H1 (cell line): ENCODE measurements around the gene IPO11. TPM values are rescaled to one million over a fixed set of nuclear protein-coding genes. Genes with fewer than 3 reads are reported as not detected.

Experiments used
- CTCF ChIA-PET: fragments of 300-600 bp; sonication (Branson Sonifier 250); formaldehyde crosslinking; loops from one replicate; lab custom pipeline; 2021; ENCODE audit not compliant: partially characterized antibody; lab: Charles Lee
- POLR2A ChIA-PET: fragments of 300-600 bp; sonication (Branson Sonifier 250); formaldehyde crosslinking; loops from one replicate; lab custom pipeline; 2021; ENCODE audit warnings: inconsistent platforms; ENCODE audit not compliant: partially characterized antibody; lab: Charles Lee
- DNase-seq, 2 experiments: peaks; one replicate each; pipeline versions ENCODE4 v3.0.0 to v3.0.0-alpha.2; 2010 to 2022; ENCODE audit warnings: low spot score in 2 of 2, low read depth in 1 of 2, mixed read lengths in 1 of 2
- FAIRE-seq: peaks from 2 replicates; lab custom pipeline; 2011; peaks lifted over from hg19 to GRCh38; lab: Jason Lieb, UNC
- H2AFZ ChIP-seq: 2 replicates; pipeline ENCODE4 v1.8.1; 2012; ENCODE audit warnings: low read length, inconsistent platforms
- H2AK5ac ChIP-seq: 2 replicates; pipeline ENCODE4 v1.6.1; 2013; ENCODE audit warnings: low read depth, low read length
- H2BK120ac ChIP-seq: replicated peaks from 2 replicates; pipeline ENCODE3; 2013; ENCODE audit warnings: low read depth, low read length, inconsistent platforms
- H2BK12ac ChIP-seq: 2 replicates; pipeline ENCODE4 v1.6.1; 2013; ENCODE audit warnings: low read depth, low read length
- H2BK15ac ChIP-seq: 2 replicates; pipeline ENCODE4 v1.6.1; 2013; ENCODE audit warnings: low read length
- H2BK20ac ChIP-seq: 2 replicates; pipeline ENCODE4 v1.6.1; 2013; ENCODE audit warnings: low read length
- H2BK5ac ChIP-seq: 2 replicates; pipeline ENCODE4 v1.6.1; 2013; ENCODE audit warnings: low read depth, low read length
- H3K14ac ChIP-seq: 2 replicates; pipeline ENCODE4 v1.6.1; 2013; ENCODE audit warnings: inconsistent platforms; ENCODE audit not compliant: insufficient read length
- H3K18ac ChIP-seq: 2 replicates; pipeline ENCODE4 v1.6.1; 2013; ENCODE audit warnings: low read length; ENCODE audit errors: extremely low read depth
- H3K23ac ChIP-seq: 2 replicates; pipeline ENCODE4 v1.6.1; 2013; ENCODE audit warnings: inconsistent platforms; ENCODE audit not compliant: insufficient read length
- H3K23me2 ChIP-seq: 2 replicates; pipeline ENCODE4 v1.6.1; 2013; ENCODE audit warnings: low read depth, low read length
- H3K27ac ChIP-seq: 2 replicates; pipeline ENCODE4 v1.6.1; 2011; ENCODE audit warnings: low read depth, low read length, inconsistent platforms
- H3K27me3 ChIP-seq, 4 experiments: replicated peaks in 1 of 4; 1 replicate in 1 of 4; 2 replicates in 3 of 4; pipeline versions ENCODE4 v1.6.1 to v1.8.1; 2011 to 2013; ENCODE audit warnings: low read length in 3 of 4, mild to moderate bottlenecking in 3 of 4, inconsistent platforms in 2 of 4, mixed read lengths in 2 of 4, moderate library complexity in 1 of 4; ENCODE audit not compliant: control insufficient read depth in 3 of 4, insufficient read depth in 3 of 4; ENCODE audit errors: extremely low read depth in 1 of 4
- H3K36me3 ChIP-seq, 4 experiments: 2 replicates each; pipeline versions ENCODE4 v1.6.1 to v1.8.1; 2011 to 2013; ENCODE audit warnings: mild to moderate bottlenecking in 4 of 4, low read length in 3 of 4, moderate library complexity in 2 of 4, control low read depth in 1 of 4, inconsistent platforms in 1 of 4; ENCODE audit not compliant: insufficient read depth in 4 of 4, control insufficient read depth in 2 of 4
- H3K4ac ChIP-seq: replicated peaks from 2 replicates; pipeline ENCODE3; 2013; ENCODE audit warnings: low read length, low read depth, mixed read lengths, inconsistent platforms; ENCODE audit not compliant: insufficient read length
- H3K4me1 ChIP-seq, 4 experiments: replicated peaks in 1 of 4; 1 replicate in 1 of 4; 2 replicates in 3 of 4; pipeline versions ENCODE4 v1.6.1 to v1.8.1; 2011 to 2013; ENCODE audit warnings: low read length in 3 of 4, inconsistent platforms in 2 of 4, mixed read lengths in 1 of 4; ENCODE audit not compliant: insufficient read depth in 4 of 4, control insufficient read depth in 3 of 4
- H3K4me2 ChIP-seq, 2 experiments: 2 replicates each; pipeline versions ENCODE4 v1.6.1 to v1.8.1; 2011 to 2013; ENCODE audit warnings: low read depth in 2 of 2, low read length in 2 of 2, control low read depth in 1 of 2, inconsistent platforms in 1 of 2, mild to moderate bottlenecking in 1 of 2; ENCODE audit not compliant: insufficient read depth in 1 of 2
- H3K4me3 ChIP-seq, 4 experiments: fragments of 200-600, 300-600 bp in 1 of 4; sonication (generic), shearing (Covaris generic), sonication (Bioruptor Twin) in 1 of 4; 2 replicates each; pipeline versions ENCODE4 v1.5.1 to v1.8.1; 2011 to 2016; ENCODE audit warnings: low read length in 4 of 4, low read depth in 3 of 4, control low read depth in 2 of 4, inconsistent platforms in 2 of 4, mild to moderate bottlenecking in 2 of 4, mixed read lengths in 1 of 4, moderate library complexity in 1 of 4; ENCODE audit not compliant: insufficient read depth in 2 of 4; ENCODE audit errors: extremely low read depth in 1 of 4
- H3K56ac ChIP-seq: replicated peaks from 2 replicates; pipeline ENCODE3; 2013; ENCODE audit warnings: low read depth, mild to moderate bottlenecking, mixed read lengths, low read length, inconsistent platforms; ENCODE audit not compliant: insufficient read length
- H3K79me1 ChIP-seq: 2 replicates; pipeline ENCODE4 v1.6.1; 2013; ENCODE audit warnings: low read depth, low read length, control low read depth
- H3K79me2 ChIP-seq, 2 experiments: 2 replicates each; pipeline versions ENCODE4 v1.6.1 to v1.8.1; 2012 to 2013; ENCODE audit warnings: low read length in 2 of 2, mild to moderate bottlenecking in 2 of 2, inconsistent platforms in 1 of 2; ENCODE audit not compliant: insufficient read depth in 2 of 2, control insufficient read depth in 1 of 2
- H3K9ac ChIP-seq, 4 experiments: replicated peaks in 1 of 4; 1 replicate in 1 of 4; 2 replicates in 3 of 4; pipeline versions ENCODE4 v1.6.1 to v1.8.1; 2011 to 2013; ENCODE audit warnings: low read depth in 3 of 4, low read length in 3 of 4, control low read depth in 2 of 4, mild to moderate bottlenecking in 2 of 4, moderate library complexity in 2 of 4, inconsistent platforms in 1 of 4; ENCODE audit errors: extremely low read depth in 1 of 4
- H3K9me3 ChIP-seq, 2 experiments: 2 replicates each; pipeline versions ENCODE4 v1.6.1 to v1.8.1; 2012 to 2013; ENCODE audit warnings: mild to moderate bottlenecking in 2 of 2, moderate library complexity in 2 of 2, control low read depth in 1 of 2, inconsistent platforms in 1 of 2, low read depth in 1 of 2, low read length in 1 of 2, mixed read lengths in 1 of 2; ENCODE audit not compliant: insufficient read depth in 2 of 2
- H4K20me1 ChIP-seq, 2 experiments: replicated peaks in 1 of 2; 2 replicates each; pipeline versions ENCODE3 to v1.8.1; 2011 to 2013; ENCODE audit warnings: inconsistent platforms in 2 of 2, low read length in 2 of 2, mild to moderate bottlenecking in 1 of 2; ENCODE audit not compliant: insufficient read depth in 2 of 2, control insufficient read depth in 1 of 2
- H4K5ac ChIP-seq: 2 replicates; pipeline ENCODE4 v1.6.1; 2013; ENCODE audit warnings: low read length, low read depth, mixed read lengths, inconsistent platforms; ENCODE audit not compliant: insufficient read length
- H4K8ac ChIP-seq: 2 replicates; pipeline ENCODE4 v1.8.0; 2013; ENCODE audit warnings: mild to moderate bottlenecking, moderate library complexity, low read length, inconsistent platforms; ENCODE audit not compliant: insufficient read depth; ENCODE audit errors: extremely low read depth
- H4K91ac ChIP-seq: replicated peaks from 2 replicates; pipeline ENCODE3; 2013; ENCODE audit warnings: low read length, mixed read lengths, inconsistent platforms; ENCODE audit not compliant: insufficient read length
- CTBP2 ChIP-seq: IDR thresholded peaks from 2 replicates; pipeline ENCODE4 v1.7.0; 2011; ENCODE audit warnings: borderline replicate concordance, mild to moderate bottlenecking, moderate library complexity, mixed read lengths, low read length; ENCODE audit not compliant: insufficient read depth, insufficient read length
- NANOG ChIP-seq: IDR thresholded peaks from 2 replicates; pipeline ENCODE4 v1.6.1; 2011; ENCODE audit warnings: low read length, low read depth, mild to moderate bottlenecking, inconsistent platforms; ENCODE audit not compliant: insufficient read depth, poor library complexity, severe bottlenecking
- PHF8 ChIP-seq: fragments of 200-600 bp; sonication (generic); conservative IDR thresholded peaks from 2 replicates; pipeline ENCODE4 v1.7.1; 2012; ENCODE audit warnings: low read depth, mild to moderate bottlenecking, inconsistent platforms, low read length, moderate library complexity
- RAD21 ChIP-seq, 2 experiments: IDR thresholded peaks in 1 of 2; conservative IDR thresholded peaks in 1 of 2; 2 replicates each; pipeline ENCODE4 v1.6.1; 2011; ENCODE audit warnings: low read depth in 2 of 2, low read length in 2 of 2, improper control_type of control experiment in 1 of 2, inconsistent platforms in 1 of 2, mild to moderate bottlenecking in 1 of 2, moderate library complexity in 1 of 2
- RXRA ChIP-seq: IDR thresholded peaks from 2 replicates; pipeline ENCODE4 v1.6.1; 2011; ENCODE audit warnings: low read depth, mild to moderate bottlenecking, low read length, moderate library complexity; ENCODE audit not compliant: insufficient read depth
- SP2 ChIP-seq: IDR thresholded peaks from 2 replicates; pipeline ENCODE4 v1.6.1; 2012; ENCODE audit warnings: mild to moderate bottlenecking, low read length, inconsistent platforms
- SUZ12 ChIP-seq: fragments of 200-600 bp; sonication (generic); IDR thresholded peaks from 2 replicates; pipeline ENCODE4 v1.6.1; 2012; ENCODE audit warnings: mild to moderate bottlenecking, inconsistent platforms, low read length, moderate library complexity, mixed read lengths
- TEAD4 ChIP-seq: IDR thresholded peaks from 2 replicates; pipeline ENCODE4 v1.6.1; 2012; ENCODE audit warnings: low read depth, low read length, inconsistent platforms, mixed read lengths
- YY1 ChIP-seq: IDR thresholded peaks from 2 replicates; pipeline ENCODE4 v1.6.1; 2011; ENCODE audit warnings: low read depth, mild to moderate bottlenecking, low read length
- polyA plus RNA-seq, 7 experiments: library from polyadenylated mRNA; depleted of rRNA in 3 of 7; stranded (reverse) in 5 of 7; unstranded in 2 of 7; fragments of >200 nt in 5 of 7; fragments of 200-250 nt in 2 of 7; gene quantifications; 1 replicate in 5 of 7; 2 replicates in 1 of 7; 4 replicates in 1 of 7; pipeline versions ENCODE4 v1.2.1 to v1.2.3, GENCODE V29; 2011 to 2013; ENCODE audit warnings: missing spikeins in 2 of 7, mixed read lengths in 2 of 7
- total RNA-seq: library from RNA; stranded (reverse); fragmentation: NEBNext Ultra II Directional; extraction: Animal tissue kit (Norgen Biotek cat#: 25700); gene quantifications from 2 replicates; pipeline ENCODE4 v1.2.1, GENCODE V29; 2021
- TF ChIP-seq, protein P1 (sequence below): IDR thresholded peaks from 2 replicates; pipeline ENCODE4 v1.6.1; 2011; ENCODE audit warnings: low read depth, mild to moderate bottlenecking, low read length; ENCODE audit not compliant: insufficient read depth
- TF ChIP-seq, protein P2 (sequence below), 3 experiments: IDR thresholded peaks; 1 replicate in 2 of 3; 2 replicates in 1 of 3; pipeline versions ENCODE4 v1.5.1 to v1.6.1; 2011; ENCODE audit warnings: low read length in 3 of 3, mild to moderate bottlenecking in 3 of 3, inconsistent platforms in 2 of 3, low read depth in 1 of 3, moderate library complexity in 1 of 3; ENCODE audit not compliant: insufficient read depth in 1 of 3; ENCODE audit errors: control extremely low read depth in 1 of 3

Gene IPO11
- total and polyA plus RNA-seq, 2 of the 8 experiments (the other 6 are each of a cell fraction or from before 2014, with no cell fraction given) = 23.6 to 64.4 TPM

DNA sequence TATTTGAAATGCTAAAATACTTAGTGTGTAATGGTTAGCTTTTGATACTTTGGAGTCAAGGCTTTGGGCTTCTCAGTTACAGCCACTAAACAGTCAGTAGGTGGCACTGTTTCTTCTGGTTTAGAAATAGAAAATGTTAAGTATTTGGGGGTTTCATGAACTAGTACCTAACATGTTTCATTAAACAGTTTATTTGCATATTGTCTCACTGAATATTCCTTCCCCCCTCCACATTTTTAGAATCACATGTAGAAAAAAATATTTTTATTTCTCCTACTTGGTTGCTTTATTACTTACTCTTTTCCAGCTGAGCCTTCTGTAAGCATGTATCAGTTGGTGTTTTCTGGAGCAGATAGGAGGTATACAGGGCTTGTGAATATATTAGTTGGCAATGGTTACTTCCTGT, 48.0 kb downstream of the IPO11 start:
- no peak overlapping the region for H2BK12ac ChIP-seq
- H3K9ac ChIP-seq = no peak overlapping the region
- DNase-seq = no peak
- no peaks in the 10 kb centered on the region for H3K79me1 ChIP-seq
- no peak overlapping the region for H3K27ac ChIP-seq
- H3K4ac ChIP-seq = no peak overlapping the region
- peak; percentile 45 for FAIRE-seq
- H2AK5ac ChIP-seq = no peak overlapping the region
- H4K8ac ChIP-seq = no peak overlapping the region
- H3K36me3 ChIP-seq = no peaks in the 10 kb centered on the region; a peak in 1 of 8 replicates
- peaks cover 0 to 4% (median 0%) of the 10 kb centered on the region in 4 experiments; a peak in 1 of 7 replicates for H3K4me1 ChIP-seq
- H2AFZ ChIP-seq = no peak overlapping the region
- no peak overlapping the region for H3K56ac ChIP-seq
- H3K27me3 ChIP-seq = no peaks in the 10 kb centered on the region
- no peak overlapping the region for H4K5ac ChIP-seq
- ChIA-PET POLR2A (no interaction called here), CTCF (interaction anchor here (0.7 to 3.6 kb wide), 21 partner anchors 9 to 333 kb away, joined by 3 to 23 read pairs (median 5); no protein-coding TSS in a partner anchor)
- no peak overlapping the region for H3K23ac ChIP-seq
- no peak overlapping the region for H2BK120ac ChIP-seq
- peaks cover 0 to 8% of the 10 kb centered on the region in 2 experiments; a peak in 2 of 4 replicates for H3K79me2 ChIP-seq
- H3K18ac ChIP-seq = no peak overlapping the region
- no peak overlapping the region for H3K4me2 ChIP-seq
- H4K20me1 ChIP-seq = no peaks in the 10 kb centered on the region
- H3K14ac ChIP-seq = no peak overlapping the region
- no peak overlapping the region for H2BK5ac ChIP-seq
- no peak overlapping the region for H2BK20ac ChIP-seq
- H4K91ac ChIP-seq = no peak overlapping the region
- no peak overlapping the region for H2BK15ac ChIP-seq
- H3K4me3 ChIP-seq = no peak overlapping the region
- no peaks in the 10 kb centered on the region for H3K23me2 ChIP-seq
- no peaks in the 10 kb centered on the region for H3K9me3 ChIP-seq
- TF ChIP-seq PHF8 (no peak), TEAD4 (no peak), RXRA (no peak), YY1 (no peak), NANOG (no peak), RAD21 (IDR thresholded peaks at IDR 0.05 in 1 of 2, conservative IDR thresholded peaks at IDR 0.05 in 1 of 2; ENCODE audit: low read depth in 2 of 2, low read length in 2 of 2) (peak; percentile 78 to 80), SUZ12 (no peak), SP2 (no peak), CTBP2 (no peak)
- TF ChIP-seq, protein P1, sequence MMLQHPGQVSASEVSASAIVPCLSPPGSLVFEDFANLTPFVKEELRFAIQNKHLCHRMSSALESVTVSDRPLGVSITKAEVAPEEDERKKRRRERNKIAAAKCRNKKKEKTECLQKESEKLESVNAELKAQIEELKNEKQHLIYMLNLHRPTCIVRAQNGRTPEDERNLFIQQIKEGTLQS = no peak
- TF ChIP-seq, protein P2, sequence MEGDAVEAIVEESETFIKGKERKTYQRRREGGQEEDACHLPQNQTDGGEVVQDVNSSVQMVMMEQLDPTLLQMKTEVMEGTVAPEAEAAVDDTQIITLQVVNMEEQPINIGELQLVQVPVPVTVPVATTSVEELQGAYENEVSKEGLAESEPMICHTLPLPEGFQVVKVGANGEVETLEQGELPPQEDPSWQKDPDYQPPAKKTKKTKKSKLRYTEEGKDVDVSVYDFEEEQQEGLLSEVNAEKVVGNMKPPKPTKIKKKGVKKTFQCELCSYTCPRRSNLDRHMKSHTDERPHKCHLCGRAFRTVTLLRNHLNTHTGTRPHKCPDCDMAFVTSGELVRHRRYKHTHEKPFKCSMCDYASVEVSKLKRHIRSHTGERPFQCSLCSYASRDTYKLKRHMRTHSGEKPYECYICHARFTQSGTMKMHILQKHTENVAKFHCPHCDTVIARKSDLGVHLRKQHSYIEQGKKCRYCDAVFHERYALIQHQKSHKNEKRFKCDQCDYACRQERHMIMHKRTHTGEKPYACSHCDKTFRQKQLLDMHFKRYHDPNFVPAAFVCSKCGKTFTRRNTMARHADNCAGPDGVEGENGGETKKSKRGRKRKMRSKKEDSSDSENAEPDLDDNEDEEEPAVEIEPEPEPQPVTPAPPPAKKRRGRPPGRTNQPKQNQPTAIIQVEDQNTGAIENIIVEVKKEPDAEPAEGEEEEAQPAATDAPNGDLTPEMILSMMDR (IDR thresholded peaks at IDR 0.05; ENCODE audit: control extremely low read depth in 1 of 3, insufficient read depth in 1 of 3, low read depth in 1 of 3, low read length in 3 of 3) = peak in 2 of 3 experiments; percentile 58 to 70; a peak in 2 of 4 replicates
